Fibroblast of lung (primary cell): ENCODE results near the gene CSPG4. TPM values are rescaled to one million over a fixed set of nuclear protein-coding genes. Genes with fewer than 3 reads are reported as not detected.

ENCODE experiments used
- DNase-seq, 2 donors: peaks; one replicate each; pipeline versions ENCODE4 v3.0.0 to v3.0.0-alpha.2; 2010; ENCODE audit warnings: low read depth in 2 of 2
- H2AFZ ChIP-seq: 2 replicates; pipeline ENCODE4 v1.5.1; 2012; ENCODE audit warnings: low read length, control low read depth, inconsistent platforms
- H3K27ac ChIP-seq: 2 replicates; pipeline ENCODE4 v1.5.1; 2011; ENCODE audit warnings: low read length, control low read depth; ENCODE audit not compliant: insufficient read depth
- H3K27me3 ChIP-seq: 2 replicates; pipeline ENCODE4 v1.5.1; 2011; ENCODE audit warnings: mild to moderate bottlenecking, low read length; ENCODE audit not compliant: control insufficient read depth, insufficient read depth
- H3K36me3 ChIP-seq: 2 replicates; pipeline ENCODE4 v1.5.1; 2011; ENCODE audit warnings: low read length; ENCODE audit not compliant: control insufficient read depth, insufficient read depth
- H3K4me1 ChIP-seq: 2 replicates; pipeline ENCODE4 v1.5.1; 2011; ENCODE audit warnings: low read length; ENCODE audit not compliant: control insufficient read depth, insufficient read depth; ENCODE audit errors: extremely low read depth
- H3K4me2 ChIP-seq: 2 replicates; pipeline ENCODE4 v1.5.1; 2011; ENCODE audit warnings: low read length, control low read depth; ENCODE audit not compliant: insufficient read depth; ENCODE audit errors: extremely low read depth
- H3K4me3 ChIP-seq, 4 experiments: fragments of 200-600 bp in 1 of 4; sonication (generic) in 1 of 4; replicated peaks in 1 of 4; 2 replicates each; pipeline ENCODE4 v1.5.1; 2011 to 2016; ENCODE audit warnings: low read length in 4 of 4, low read depth in 3 of 4, mild to moderate bottlenecking in 3 of 4, control low read depth in 2 of 4, inconsistent platforms in 1 of 4, mixed read lengths in 1 of 4; ENCODE audit not compliant: insufficient read depth in 1 of 4; ENCODE audit errors: control extremely low read depth in 1 of 4
- H3K79me2 ChIP-seq: 2 replicates; pipeline ENCODE4 v1.5.1; 2012; ENCODE audit warnings: mild to moderate bottlenecking, low read length, inconsistent platforms; ENCODE audit not compliant: control insufficient read depth, insufficient read depth
- H3K9ac ChIP-seq: 2 replicates; pipeline ENCODE4 v1.5.1; 2011; ENCODE audit warnings: mild to moderate bottlenecking, low read length, control low read depth; ENCODE audit not compliant: insufficient read depth
- H3K9me3 ChIP-seq: 2 replicates; pipeline ENCODE4 v1.5.1; 2012; ENCODE audit warnings: low read depth, low read length; ENCODE audit not compliant: control insufficient read depth, insufficient read depth
- H4K20me1 ChIP-seq: 2 replicates; pipeline ENCODE4 v1.5.1; 2011; ENCODE audit warnings: low read length; ENCODE audit not compliant: control insufficient read depth, insufficient read depth; ENCODE audit errors: extremely low read depth
- CTCF ChIP-seq, 2 donors: IDR thresholded peaks in 1 of 2; conservative IDR thresholded peaks in 1 of 2; 1 replicate in 1 of 2; 2 replicates in 1 of 2; pipeline ENCODE4 v1.5.1; 2011 to 2012; ENCODE audit warnings: low read length in 2 of 2, control low read depth in 1 of 2, inconsistent platforms in 1 of 2, low read depth in 1 of 2, mild to moderate bottlenecking in 1 of 2
- EZH2 ChIP-seq: IDR thresholded peaks from 2 replicates; pipeline ENCODE4 v1.5.1; 2012; ENCODE audit warnings: low read length, control low read depth, mild to moderate bottlenecking; ENCODE audit errors: missing control alignments
- polyA plus RNA-seq, 2 donors: library from polyadenylated mRNA; depleted of rRNA in 1 of 2; stranded (reverse) in 1 of 2; unstranded in 1 of 2; fragments of >200 nt; gene quantifications; 2 replicates each; pipeline ENCODE4 v1.2.1, GENCODE V29; 2011 to 2012; ENCODE audit warnings: missing spikeins in 1 of 2
- total RNA-seq: library from RNA; depleted of rRNA; stranded (reverse); fragments of >200 nt; gene quantifications from 2 replicates; pipeline ENCODE4 v1.2.1, GENCODE V29; 2014

CSPG4 gene
- total and polyA plus RNA-seq, 2 donors (not counting 1 experiment from before 2014, with no cell fraction given) = 23.1 to 109 TPM

DNA sequence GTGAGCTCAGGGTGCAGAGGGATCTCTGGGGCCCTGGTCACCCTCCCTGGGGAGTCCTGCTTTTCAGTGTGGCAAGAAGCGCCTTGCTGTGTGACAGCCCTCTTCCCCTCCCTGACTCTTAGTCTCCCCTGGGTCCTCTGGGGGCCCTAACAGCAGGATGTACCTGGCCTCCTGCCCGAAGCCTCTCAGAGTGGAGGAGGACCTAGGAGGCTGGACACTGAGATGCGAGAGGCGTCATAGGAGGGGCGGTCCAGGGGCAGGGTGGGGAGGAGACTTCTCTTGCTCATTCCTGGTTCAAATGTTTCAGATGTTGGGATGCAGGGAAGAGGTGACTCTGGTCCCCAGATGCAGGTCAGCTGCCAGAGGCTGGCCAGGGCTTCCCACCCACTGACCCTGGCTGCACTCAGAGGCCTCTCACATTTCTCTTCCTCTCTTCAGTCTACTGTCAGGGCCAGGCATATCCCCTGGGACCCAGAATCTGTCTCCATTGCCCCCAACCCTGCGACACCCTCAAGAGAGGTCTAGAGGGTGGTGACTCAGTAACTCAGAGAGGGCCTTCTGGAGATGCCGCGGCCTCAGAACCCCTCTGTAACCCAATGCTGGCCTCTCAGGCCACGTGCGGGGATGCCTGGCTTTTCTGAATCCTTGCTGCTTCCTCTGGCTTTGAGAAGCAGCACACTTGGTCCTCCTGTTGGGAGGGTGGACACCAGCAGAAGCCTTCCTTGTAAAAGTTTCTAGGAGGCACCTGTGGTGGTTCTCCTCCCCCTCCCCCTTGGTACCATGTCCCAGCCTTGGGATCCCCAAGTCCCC, 39.0 kb downstream of the CSPG4 start:
- Histone ChIP-seq H3K9ac (peak overlapping the region; percentile 41), H3K27ac (peak overlapping the region; percentile 83), H3K4me1 (peaks cover 31% of the 10 kb centered on the region), H3K36me3 (peaks cover 12% of the 10 kb centered on the region), H2AFZ (no peak overlapping the region), H3K27me3 (no peaks in the 10 kb centered on the region), H3K4me3 (no peak overlapping the region), H4K20me1 (no peaks in the 10 kb centered on the region), H3K4me2 (peak overlapping the region; percentile 23), H3K79me2 (no peaks in the 10 kb centered on the region), H3K9me3 (no peaks in the 10 kb centered on the region)
- DNase-seq = peak; percentile 68 to 69
- TF ChIP-seq EZH2 (no peak), CTCF (conservative IDR thresholded peaks at IDR 0.05 in 1 of 2, IDR thresholded peaks at IDR 0.05 in 1 of 2; ENCODE audit: low read depth in 1 of 2, low read length in 2 of 2) (no peak)

DNA sequence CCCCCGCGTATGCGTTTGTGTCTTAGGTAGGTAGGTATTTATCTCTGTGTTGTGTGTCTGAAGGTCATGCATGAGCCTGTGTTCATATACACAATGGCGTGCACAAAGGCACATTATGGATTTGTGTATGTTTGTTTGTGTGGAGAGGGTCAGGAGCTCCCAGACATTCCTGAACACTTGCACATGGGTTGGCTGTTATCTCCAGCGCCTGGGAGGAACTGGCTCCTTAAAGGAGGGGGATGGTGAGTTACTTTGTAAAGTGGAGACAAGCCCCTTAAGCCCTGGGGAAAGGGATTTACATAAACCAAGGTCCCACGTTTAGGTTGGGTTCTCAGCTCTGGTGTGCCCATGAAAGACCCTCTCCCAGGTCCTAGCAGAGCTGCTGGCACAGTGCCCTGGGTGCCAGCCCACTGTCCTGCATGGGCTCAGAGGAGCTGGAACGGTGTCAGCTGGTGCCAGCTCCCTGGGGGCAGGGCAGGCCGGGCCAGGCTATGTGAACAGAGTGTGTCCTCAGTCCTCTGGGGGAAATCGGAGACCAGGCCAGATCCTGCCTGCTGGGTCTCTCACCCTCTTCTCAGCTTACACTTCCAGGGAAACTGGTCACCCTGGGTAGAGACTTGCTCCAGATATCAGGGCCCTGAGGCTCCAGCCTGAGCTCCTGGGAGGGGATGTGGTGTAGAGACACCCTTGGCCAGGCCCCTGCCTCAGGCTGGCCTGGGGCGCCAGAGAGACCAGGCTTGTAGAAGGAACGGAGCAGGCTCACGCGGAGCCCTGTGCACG, 39.8 kb downstream of the CSPG4 start:
- H3K4me2 ChIP-seq = peak overlapping the region; percentile 52
- H3K27me3 ChIP-seq = no peaks in the 10 kb centered on the region
- no peaks in the 10 kb centered on the region for H3K79me2 ChIP-seq
- no peak overlapping the region for H2AFZ ChIP-seq
- peak overlapping the region; percentile 41 for H3K9ac ChIP-seq
- no peak overlapping the region for H3K4me3 ChIP-seq
- TF ChIP-seq EZH2 (no peak), CTCF (conservative IDR thresholded peaks at IDR 0.05 in 1 of 2, IDR thresholded peaks at IDR 0.05 in 1 of 2; ENCODE audit: low read depth in 1 of 2, low read length in 2 of 2) (no peak)
- H3K27ac ChIP-seq = peak overlapping the region; percentile 83
- H3K9me3 ChIP-seq = no peaks in the 10 kb centered on the region
- H3K36me3 ChIP-seq = peaks cover 12% of the 10 kb centered on the region
- peak; percentile 68 to 87 for DNase-seq
- H4K20me1 ChIP-seq = no peaks in the 10 kb centered on the region
- peaks cover 31% of the 10 kb centered on the region for H3K4me1 ChIP-seq
